HG03108 (cell line): ENCODE results near the gene HMGA1.
"Not testable (repeated sequence)": the region's sequence is repeated elsewhere in the genome, so short reads cannot be mapped to it uniquely, and the experiment has no call there.

Source experiments
- ATAC-seq: cut with Tn5 transposase; IDR thresholded peaks from one replicate; pipeline ENCODE4 v1.9.1; 2021; ENCODE audit warnings: moderate library complexity; ENCODE audit not compliant: unreplicated experiment

Gene HMGA1

DNA sequence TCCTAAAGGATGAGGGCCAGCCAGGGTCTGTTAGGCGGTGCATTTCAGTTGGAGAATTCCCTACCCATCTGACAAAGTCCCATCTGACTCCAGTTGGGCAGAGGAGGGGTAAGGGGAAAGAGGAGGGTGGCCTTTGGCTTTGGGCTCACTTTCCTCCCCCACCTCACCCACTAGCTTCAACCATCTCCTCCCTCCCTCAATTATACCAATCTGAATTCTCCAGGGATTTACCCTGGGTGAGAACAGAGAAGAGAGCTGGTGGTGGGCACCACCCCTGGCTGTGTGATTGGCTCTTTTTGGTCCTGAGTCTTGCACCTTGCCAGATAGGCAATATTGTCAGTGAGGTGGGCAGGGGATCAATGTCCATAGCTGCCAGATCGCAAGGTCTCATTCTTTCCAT lies 3.2 kb downstream of the HMGA1 start:
- ATAC-seq = no peak

DNA sequence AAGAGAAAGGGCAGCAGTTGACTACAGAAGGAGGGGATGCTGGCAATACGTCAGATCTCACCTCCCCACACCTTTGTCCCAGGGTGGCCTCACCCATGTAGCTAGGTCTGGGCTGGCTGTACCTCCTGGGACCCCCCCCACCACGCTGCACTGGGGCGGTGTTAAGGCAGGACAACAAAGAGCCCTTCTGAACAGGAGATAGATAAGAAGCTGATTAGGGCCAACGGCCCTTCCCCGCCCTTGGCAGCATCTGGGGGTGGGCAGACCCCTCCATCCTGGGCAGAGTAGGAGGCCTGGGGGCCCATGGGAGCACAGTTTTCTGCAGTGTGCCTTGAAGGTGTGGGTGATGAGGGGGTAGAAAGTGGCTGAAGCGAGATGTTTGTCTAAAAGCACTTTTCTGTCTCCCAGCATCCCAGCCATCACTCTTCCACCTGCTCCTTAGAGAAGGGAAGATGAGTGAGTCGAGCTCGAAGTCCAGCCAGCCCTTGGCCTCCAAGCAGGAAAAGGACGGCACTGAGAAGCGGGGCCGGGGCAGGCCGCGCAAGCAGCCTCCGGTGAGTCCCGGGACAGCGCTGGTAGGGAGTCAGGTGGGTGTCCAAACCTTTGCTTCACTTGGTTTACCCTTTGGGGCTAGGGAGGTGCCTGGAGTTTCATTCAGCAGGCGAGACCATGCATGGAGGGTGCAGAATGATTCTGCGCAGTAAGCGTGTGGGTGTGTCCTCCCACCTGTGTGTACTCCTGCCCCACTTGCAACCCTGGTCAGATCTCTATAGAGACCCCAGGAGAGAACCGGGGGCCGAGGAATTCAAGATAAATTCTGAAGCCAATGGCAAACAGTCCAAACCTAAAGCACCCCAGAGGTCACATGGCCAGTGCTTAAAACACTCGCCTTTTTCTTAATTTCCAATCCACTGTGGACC lies 3.9 kb downstream of the HMGA1 start:
- no peak for ATAC-seq

DNA sequence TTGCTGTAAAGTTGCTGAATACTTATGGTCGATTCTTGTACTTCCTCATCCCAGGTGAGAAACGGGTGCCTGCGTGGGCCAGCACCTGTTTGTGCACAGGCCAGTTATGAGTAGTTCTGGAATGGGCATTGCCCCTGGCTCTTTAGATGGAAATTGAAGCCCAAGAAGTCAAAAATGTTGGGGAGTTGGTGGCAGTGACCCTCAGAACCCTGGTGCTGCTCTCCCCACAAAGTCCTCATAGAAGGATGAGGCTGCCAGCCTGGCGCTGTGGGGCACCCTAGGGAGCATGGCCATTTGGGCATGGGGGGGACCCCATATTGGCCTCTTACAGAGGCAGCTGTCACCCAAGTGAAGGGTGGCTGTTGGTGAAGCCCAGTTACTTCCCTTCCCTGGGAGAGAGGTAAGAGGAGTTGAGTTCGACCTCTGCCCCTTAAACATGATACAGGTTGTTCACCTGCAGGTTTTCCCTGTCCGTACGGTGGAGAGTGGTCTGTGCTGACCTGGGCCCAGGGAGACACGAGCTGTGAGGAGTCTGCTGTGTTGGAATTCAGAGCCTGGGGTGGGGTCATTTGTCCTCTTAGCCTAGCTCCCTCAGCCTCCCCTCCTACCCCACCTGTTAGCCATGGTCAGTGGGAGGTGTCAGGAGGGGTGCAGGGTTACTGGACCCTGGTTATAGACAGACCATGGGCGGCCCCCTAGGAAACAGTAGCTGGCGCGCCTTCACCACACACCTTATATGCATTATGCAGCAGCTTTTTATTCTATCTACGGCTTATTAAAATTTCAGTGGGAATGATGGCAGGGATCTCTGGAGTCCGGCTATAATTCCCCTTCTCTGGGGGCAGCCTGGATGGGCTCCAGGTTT lies 4.9 kb downstream of the HMGA1 start:
- no peak for ATAC-seq

DNA sequence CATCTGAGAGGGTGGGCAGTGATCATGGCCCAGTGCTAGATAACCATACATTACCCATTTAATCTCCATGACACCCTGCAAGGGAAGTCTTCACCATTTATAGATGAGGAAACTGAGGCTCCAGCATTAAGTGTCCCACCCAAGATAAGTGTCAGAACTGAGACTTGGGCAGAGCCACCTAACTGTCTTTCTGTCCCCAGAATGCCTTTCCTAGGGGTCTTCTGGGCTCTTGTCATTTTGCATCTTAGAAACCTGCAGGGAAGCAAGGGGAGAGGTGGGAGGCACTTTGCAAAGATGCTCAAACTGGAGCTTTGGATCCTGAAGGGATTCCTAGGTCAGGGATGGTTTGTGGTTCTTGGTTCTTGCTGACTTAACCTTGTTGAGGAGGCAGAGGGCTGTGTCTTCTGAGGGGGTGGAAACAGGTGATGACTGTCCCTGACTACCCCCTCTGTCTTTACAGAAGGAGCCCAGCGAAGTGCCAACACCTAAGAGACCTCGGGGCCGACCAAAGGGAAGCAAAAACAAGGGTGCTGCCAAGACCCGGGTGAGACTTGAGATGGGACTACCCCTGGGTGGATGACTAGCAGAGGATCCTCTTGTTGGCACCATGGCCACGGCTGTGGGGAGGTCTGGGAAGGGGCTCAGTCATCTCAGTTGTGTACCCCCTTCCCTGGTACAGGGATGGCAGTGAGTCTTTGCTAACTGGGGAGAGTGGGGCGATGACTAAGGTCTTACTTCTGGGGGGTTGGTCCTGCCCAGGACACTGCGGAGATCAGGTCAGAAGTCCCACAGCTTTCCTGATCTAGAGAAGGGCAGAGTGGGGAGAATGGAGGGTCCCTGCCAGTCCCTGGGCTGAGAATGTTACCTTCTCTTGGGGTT lies 5.8 kb downstream of the HMGA1 start:
- no peak for ATAC-seq

DNA sequence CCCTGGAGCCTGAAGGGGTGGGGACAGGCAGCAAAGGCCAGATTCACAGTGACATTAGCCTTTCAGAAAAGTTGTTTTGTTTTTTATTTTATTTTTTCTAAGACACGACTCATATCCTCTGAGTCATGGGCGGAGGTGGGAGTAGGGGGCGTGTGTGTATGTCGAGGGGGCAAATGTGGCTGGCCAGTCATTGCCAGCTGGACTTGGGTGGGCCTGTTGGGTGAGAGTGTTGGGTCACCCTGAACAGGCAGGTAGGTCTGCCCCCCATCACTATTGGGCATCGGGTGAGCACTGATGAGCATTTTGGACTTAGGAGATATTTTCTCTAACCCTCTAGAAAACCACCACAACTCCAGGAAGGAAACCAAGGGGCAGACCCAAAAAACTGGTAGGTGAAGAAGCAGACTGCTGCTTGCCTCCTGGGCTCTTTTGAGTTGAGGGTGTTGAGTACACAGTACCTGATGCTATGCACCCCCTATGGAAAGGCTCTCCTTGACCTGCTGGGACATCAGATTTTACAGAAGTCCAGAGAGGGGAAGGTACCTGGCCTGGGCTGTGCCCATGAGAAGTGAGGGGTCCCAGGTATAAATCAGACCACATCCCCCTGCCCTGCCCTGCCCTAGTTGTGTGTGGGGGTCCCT lies 6.6 kb downstream of the HMGA1 start:
- no peak for ATAC-seq

DNA sequence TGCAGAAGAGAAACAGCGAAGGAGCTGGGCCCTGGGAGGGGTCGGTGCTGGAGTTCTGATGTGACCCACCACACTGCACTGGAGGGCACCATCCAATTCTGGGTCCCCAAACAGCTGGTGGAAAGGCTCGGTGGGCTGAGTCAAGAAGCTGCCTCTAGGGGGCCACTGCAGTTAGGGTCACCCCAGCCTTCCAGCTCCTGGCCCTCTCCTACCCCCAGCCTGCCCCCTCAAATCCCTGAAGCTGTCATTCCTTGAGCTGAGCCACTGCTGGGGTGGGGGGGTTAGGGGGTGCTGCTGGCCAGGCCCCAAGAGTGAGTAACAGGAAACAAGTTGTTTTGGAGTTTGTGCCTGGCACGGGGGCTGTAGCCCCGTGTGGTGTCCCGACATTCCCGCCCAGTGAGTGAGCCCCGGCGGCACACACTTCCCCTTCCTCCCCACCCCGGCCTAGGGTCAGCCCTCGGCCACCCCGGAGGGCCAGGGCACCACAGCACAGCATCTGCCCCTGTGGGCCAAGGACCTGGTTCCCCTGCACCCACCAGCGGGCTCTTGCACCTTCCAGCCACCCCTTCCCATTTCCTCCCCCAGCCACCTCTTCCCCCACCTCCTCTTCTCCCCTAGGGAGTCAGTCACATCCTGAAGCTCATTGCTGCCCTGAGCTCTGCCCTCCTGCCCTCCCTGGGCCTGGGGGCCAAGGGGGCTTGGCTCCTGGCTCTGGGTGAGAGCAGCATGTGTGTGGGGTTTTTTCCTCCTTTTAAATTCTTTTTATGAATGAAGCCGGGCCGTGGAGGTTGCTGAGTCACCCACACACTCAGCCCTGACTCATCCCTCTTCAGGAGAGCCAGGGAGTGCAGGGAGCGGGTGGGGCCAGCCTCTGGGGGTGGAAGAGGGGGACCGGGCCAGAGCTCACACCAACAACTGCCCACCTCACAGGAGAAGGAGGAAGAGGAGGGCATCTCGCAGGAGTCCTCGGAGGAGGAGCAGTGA lies 7.5 kb downstream of the HMGA1 start:
- no peak for ATAC-seq

DNA sequence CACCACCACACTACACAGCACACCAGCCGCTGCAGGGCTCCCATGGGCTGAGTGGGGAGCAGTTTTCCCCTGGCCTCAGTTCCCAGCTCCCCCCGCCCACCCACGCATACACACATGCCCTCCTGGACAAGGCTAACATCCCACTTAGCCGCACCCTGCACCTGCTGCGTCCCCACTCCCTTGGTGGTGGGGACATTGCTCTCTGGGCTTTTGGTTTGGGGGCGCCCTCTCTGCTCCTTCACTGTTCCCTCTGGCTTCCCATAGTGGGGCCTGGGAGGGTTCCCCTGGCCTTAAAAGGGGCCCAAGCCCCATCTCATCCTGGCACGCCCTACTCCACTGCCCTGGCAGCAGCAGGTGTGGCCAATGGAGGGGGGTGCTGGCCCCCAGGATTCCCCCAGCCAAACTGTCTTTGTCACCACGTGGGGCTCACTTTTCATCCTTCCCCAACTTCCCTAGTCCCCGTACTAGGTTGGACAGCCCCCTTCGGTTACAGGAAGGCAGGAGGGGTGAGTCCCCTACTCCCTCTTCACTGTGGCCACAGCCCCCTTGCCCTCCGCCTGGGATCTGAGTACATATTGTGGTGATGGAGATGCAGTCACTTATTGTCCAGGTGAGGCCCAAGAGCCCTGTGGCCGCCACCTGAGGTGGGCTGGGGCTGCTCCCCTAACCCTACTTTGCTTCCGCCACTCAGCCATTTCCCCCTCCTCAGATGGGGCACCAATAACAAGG lies 8.5 kb downstream of the HMGA1 start:
- not testable (repeated sequence) for ATAC-seq

DNA sequence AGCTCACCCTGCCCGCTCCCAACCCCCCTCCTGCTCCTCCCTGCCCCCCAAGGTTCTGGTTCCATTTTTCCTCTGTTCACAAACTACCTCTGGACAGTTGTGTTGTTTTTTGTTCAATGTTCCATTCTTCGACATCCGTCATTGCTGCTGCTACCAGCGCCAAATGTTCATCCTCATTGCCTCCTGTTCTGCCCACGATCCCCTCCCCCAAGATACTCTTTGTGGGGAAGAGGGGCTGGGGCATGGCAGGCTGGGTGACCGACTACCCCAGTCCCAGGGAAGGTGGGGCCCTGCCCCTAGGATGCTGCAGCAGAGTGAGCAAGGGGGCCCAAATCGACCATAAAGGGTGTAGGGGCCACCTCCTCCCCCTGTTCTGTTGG lies 9.1 kb downstream of the HMGA1 start:
- not testable (repeated sequence) for ATAC-seq

DNA sequence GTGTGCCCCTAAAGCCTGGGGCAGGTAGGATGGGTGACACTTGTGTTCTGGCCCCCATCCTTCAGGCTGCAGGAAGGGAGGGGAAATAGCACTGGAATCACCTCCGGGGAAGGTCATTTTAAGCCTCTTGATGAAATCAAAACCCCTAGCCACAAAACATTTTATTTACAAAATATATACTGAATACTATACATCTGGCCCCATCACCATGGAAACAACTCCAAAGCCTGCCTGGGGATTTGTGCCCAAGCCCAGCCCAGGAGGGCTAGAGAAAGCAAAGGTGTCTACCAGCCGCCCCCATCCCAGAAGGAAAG lies 9.5 kb downstream of the HMGA1 start:
- ATAC-seq = no peak

DNA sequence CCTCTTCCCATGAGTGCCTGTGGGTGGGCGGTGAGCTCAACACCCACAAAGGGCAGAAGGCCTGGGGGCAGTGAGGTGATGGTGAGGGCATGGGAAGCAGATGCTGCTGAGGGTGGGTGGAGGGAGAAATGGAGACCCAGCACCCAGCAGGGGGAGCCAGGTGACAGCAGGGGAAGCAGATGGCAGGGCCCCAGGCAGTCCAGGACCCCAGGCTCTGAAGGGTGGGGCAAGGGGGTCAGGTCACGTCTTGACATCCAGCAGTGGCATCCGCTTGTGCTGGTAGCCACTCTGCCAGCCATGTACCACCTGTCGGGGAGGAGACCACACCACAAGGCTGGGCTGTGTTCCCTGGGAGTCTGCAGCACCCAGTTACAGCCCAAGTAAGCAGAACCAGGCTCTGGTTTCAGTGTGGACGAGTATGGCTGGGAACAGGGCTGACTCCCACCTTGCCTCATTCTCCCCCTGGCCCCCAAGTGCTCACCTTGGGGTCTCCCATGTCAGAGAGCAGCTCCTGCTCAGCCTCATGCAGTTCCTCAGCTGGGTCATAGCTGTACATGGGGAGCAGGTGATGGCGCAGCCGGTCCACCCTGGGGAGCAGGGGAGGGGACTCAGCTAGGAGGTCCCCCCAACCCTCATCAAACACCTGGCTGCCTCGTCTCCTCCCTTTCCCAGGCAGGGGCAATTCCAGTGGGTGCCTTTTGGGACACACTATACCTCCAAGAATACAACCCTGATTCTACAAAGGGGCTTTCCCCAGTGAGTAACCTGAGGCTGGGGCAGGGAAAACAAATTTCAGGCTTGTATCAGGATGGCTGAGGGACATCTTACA lies 10.1 kb downstream of the HMGA1 start:
- ATAC-seq = no peak

DNA sequence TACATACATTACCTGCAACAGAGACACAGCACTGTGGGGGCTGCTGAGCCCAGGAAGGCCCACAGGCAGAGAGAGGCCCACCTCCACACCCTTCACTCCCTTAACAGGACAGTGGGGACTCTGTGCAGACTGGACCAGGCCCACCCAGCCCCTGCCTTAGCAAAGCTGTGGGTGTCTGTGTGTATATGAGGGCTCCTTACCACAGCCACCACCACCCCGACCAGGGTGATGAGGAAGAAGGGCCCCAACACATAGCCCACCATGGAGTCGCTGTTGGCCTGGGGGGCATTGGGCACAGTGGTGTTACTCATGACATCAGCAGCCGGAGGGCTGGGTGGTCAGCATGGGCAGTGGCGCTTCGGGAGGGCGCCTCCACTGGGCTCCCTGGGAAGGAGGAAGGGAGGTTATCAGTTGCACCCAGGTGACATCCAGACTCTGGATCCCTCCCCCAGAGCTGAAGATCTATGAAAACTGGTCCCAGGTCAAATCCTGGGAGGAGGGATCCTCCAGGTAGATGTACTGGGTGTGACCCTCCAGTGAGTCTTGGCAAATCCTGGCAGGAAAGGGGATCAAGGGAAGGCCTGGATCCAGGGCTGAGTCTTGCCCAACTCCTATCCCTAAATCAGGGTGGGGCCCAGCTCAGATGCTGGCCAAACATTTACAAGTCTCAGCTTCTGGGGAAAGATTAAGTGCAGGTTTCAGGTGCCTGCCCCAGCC lies 11.0 kb downstream of the HMGA1 start:
- no peak for ATAC-seq

DNA sequence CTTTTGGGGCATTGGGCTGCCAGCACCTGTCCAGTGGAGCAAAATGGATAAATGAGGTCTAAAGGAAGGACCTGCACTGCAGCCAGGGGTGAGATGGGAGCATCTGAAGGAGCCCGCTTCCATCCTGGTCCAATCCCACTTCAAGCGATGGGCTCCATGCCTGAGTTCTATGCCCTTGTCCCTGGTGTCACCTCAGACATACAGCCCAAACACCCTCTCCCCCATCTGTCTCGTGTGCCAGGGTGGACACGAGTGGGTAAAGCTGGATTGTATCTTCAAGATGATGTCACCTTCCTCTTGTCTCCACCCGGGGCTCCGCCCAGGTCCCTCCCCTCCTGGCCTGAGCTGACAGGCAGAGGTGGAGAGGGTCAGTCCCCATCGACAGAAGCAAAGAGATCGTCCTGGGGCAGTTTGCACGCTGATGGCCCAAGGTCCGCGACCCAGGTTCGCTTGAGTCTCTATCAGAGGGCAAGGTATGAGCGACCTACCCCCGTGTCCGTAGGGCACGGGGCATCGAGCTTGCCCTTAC lies 11.6 kb downstream of the HMGA1 start:
- ATAC-seq = peak; percentile 7

DNA sequence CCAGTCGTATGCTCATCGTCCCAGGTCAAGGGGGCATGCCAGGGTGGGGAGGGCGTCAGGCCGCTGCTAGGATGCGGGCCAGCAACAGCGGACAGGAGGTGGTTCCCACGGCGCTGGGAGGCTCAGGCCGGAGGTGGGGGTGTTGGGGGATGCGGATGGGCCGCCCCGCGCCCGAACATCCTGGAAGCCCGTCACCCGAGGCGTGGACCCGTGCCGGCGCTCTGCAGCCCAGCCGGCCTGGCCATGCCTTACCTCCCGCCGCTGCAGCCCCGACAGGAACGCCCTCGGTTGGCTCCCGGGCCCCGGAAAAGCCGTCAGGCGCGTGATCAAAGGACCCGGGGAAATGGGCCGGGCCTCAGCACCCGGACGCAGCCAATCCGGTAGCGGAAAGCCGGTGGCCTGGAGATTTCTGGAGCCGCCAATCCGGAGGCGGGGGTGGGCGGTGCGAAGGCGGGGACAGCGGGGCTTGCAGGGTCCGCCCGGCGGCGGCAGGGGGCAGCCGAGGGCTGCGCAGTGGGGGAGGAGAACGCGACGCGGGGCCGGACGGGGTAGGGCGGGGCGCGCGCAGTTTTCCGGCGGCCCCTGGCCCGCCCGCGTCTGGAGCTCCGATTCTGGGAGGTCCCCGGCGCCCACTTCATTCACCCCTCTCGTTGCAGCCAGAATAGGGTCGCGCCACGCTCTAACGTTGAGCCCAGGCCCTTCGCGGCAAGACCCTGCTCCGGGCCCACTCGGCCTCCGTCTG lies 12.2 kb downstream of the HMGA1 start, which contains the start of gene SMIM29:
TSS of gene SMIM29 (minus strand) at position 280 of the 742 bp plus-strand sequence. CDS start 1,215 bp downstream, outside the sequence.
- peak; percentile 71 for ATAC-seq

DNA sequence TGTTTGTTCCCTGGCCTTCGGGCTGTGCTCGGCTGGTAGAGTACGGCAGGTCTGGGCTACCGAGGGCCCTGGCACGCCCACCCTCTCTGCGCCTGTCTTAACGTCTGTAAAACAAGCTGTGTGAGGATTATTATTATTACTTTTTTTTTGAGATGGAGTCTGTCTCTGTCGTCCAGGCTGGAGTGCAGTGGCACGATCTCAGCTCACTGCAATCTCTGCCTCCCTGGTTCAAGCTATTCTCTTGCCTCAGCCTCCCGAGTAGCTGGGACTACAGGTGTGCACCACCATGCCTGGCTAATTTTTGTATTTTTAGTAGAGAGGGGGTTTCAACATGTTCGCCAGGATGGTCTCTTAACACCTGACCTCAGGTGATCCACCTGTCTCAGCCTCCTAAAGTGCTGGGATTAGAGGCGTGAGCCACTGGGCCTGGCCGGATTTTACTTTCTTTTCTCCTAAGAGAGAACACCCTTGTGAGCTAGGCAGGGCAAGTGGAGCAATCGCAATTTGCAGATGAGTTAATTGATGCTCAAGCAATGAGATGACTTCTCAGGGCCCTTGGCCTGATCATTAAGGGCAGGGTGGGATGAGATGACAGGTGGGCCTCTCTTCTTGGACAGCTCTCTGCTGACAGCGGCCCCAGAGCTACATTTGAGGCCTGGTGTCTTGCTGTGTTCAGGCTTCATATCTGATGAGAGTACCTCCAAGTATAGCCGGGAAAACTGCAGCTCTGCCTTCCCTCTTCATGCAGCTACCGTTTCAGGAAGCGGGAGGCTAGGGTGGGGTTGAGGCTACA lies 13.0 kb downstream of the HMGA1 start:
- peak; percentile 17 for ATAC-seq

DNA sequence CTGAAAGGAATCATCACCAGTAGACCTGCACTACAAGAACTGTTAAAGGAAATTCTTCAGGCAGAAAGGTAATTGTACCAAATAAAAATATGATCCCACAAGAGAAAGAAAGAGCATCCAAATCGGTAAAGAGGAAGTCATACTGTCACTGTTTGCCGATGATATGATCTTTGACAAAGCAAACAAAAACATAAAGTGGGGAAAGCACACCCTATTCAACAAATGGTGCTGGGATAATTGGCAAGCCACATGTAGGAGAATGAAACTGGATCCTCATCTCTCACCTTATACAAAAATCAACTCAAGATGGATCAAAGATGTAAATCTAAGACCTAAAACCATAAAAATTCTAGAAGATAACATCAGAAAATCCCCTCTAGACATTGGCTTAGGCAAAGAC lies 15.7 kb downstream of the HMGA1 start:
- not testable (repeated sequence) for ATAC-seq
